ENCODE measurements around the gene PIEZO1. TPM values are rescaled to one million over a fixed set of nuclear protein-coding genes. Genes with fewer than 3 reads are reported as not detected.

Gene PIEZO1
- total RNA-seq, 1 donor from 2014 or later = 5.5 TPM

GRCh38 chr16:88818575-88818874, 33.5 kb upstream of the PIEZO1 start:
- no peaks in the 10 kb centered on the region for H3K4me1 ChIP-seq
- no peak for DNase-seq (ENCODE audit: low spot score)
- no peaks in the 10 kb centered on the region for H4K20me1 ChIP-seq (ENCODE audit: low read depth)
- no peaks in the 10 kb centered on the region for H3F3A ChIP-seq (ENCODE audit: low read depth)
- peaks cover 3% of the 10 kb centered on the region for H3K27me3 Mint-ChIP-seq (ENCODE audit: insufficient read depth, low read depth)
- H3K4me3 Mint-ChIP-seq = peak overlapping the region; percentile 22
- TF ChIP-seq EZH2phosphoT487 (IDR thresholded peaks at IDR 0.05) (no peak), EZH2 (IDR thresholded peaks at IDR 0.05) (no peak)
- TF ChIP-seq, protein P1, sequence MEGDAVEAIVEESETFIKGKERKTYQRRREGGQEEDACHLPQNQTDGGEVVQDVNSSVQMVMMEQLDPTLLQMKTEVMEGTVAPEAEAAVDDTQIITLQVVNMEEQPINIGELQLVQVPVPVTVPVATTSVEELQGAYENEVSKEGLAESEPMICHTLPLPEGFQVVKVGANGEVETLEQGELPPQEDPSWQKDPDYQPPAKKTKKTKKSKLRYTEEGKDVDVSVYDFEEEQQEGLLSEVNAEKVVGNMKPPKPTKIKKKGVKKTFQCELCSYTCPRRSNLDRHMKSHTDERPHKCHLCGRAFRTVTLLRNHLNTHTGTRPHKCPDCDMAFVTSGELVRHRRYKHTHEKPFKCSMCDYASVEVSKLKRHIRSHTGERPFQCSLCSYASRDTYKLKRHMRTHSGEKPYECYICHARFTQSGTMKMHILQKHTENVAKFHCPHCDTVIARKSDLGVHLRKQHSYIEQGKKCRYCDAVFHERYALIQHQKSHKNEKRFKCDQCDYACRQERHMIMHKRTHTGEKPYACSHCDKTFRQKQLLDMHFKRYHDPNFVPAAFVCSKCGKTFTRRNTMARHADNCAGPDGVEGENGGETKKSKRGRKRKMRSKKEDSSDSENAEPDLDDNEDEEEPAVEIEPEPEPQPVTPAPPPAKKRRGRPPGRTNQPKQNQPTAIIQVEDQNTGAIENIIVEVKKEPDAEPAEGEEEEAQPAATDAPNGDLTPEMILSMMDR (IDR thresholded peaks at IDR 0.05) = no peak
- H3K9me3 ChIP-seq (ENCODE audit: low read depth) = no peaks in the 10 kb centered on the region
- H3K27me3 ChIP-seq = no peaks in the 10 kb centered on the region
- H3K36me3 Mint-ChIP-seq = peaks cover 3% of the 10 kb centered on the region
- no peak overlapping the region for H3K4me2 ChIP-seq
- no peak overlapping the region for H3K4me3 ChIP-seq
- peaks cover 3% of the 10 kb centered on the region for H3K4me1 Mint-ChIP-seq
- no peak overlapping the region for H2AFZ ChIP-seq (replicated peaks)
- H3K36me3 ChIP-seq = no peaks in the 10 kb centered on the region
- H3K9ac ChIP-seq = no peak overlapping the region
- no peak overlapping the region for H3K27ac ChIP-seq
- no peaks in the 10 kb centered on the region for H3K9me3 Mint-ChIP-seq
- no peaks in the 10 kb centered on the region for H3K79me2 ChIP-seq (ENCODE audit: low read depth)
- H3K27ac Mint-ChIP-seq = no peak overlapping the region

DNA sequence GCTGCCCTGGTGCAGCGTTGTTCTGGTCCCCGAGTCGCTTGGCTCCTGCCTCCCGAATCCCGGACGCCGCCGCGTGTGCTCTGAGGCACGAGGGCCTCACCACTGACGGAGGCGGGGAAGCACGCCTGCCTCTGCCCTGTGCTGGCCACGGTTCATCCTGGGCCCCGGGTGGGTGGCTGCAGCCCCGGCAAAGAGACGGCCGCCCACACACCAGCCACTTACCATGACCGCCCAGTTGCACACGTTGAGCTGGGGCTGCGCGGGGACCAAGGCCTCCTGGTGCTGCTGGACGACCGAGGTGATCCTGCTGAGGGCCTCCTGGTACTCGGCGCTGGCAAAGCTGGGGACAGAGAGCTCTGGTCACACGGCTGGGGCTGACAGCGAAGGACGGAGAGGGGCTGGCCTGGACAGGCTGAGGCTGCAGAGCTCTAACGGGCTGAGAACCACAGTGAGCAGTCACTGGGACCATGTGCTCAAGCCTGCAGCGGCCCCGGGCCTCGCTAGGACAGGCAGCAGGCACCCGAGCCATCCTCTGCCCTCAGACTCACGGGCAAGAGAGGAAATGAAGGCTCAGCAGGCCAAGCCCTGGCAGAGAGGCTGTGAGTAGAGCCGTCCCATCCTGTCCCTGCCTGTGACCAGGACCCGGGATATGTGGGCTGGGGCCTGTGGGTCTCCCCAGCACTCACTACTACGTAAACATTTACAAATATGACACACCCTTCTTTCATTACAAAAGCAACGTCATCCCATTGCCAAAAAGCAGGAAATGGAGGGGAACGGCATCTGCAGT, 33.0 kb upstream of the PIEZO1 start:
- H3K4me3 Mint-ChIP-seq = no peak overlapping the region
- no peaks in the 10 kb centered on the region for H3K79me2 ChIP-seq (ENCODE audit: low read depth)
- no peaks in the 10 kb centered on the region for H4K20me1 ChIP-seq (ENCODE audit: low read depth)
- H3K27me3 ChIP-seq = no peaks in the 10 kb centered on the region
- H3F3A ChIP-seq (ENCODE audit: low read depth) = peaks cover 2% of the 10 kb centered on the region
- H3K27ac ChIP-seq = no peak overlapping the region
- TF ChIP-seq, protein P1 (IDR thresholded peaks at IDR 0.05) = no peak
- TF ChIP-seq EZH2 (IDR thresholded peaks at IDR 0.05) (no peak), EZH2phosphoT487 (IDR thresholded peaks at IDR 0.05) (no peak)
- no peak overlapping the region for H3K27ac Mint-ChIP-seq
- H3K36me3 Mint-ChIP-seq = peaks cover 3% of the 10 kb centered on the region
- no peak overlapping the region for H2AFZ ChIP-seq (replicated peaks)
- H3K4me2 ChIP-seq = no peak overlapping the region
- H3K36me3 ChIP-seq = no peaks in the 10 kb centered on the region
- no peaks in the 10 kb centered on the region for H3K9me3 Mint-ChIP-seq
- H3K4me1 Mint-ChIP-seq = peaks cover 3% of the 10 kb centered on the region
- H3K27me3 Mint-ChIP-seq (ENCODE audit: insufficient read depth, low read depth) = peaks cover 3% of the 10 kb centered on the region
- no peak overlapping the region for H3K4me3 ChIP-seq
- DNase-seq (ENCODE audit: low spot score) = no peak
- H3K9ac ChIP-seq = no peak overlapping the region
- no peaks in the 10 kb centered on the region for H3K9me3 ChIP-seq (ENCODE audit: low read depth)
- H3K4me1 ChIP-seq = no peaks in the 10 kb centered on the region

DNA sequence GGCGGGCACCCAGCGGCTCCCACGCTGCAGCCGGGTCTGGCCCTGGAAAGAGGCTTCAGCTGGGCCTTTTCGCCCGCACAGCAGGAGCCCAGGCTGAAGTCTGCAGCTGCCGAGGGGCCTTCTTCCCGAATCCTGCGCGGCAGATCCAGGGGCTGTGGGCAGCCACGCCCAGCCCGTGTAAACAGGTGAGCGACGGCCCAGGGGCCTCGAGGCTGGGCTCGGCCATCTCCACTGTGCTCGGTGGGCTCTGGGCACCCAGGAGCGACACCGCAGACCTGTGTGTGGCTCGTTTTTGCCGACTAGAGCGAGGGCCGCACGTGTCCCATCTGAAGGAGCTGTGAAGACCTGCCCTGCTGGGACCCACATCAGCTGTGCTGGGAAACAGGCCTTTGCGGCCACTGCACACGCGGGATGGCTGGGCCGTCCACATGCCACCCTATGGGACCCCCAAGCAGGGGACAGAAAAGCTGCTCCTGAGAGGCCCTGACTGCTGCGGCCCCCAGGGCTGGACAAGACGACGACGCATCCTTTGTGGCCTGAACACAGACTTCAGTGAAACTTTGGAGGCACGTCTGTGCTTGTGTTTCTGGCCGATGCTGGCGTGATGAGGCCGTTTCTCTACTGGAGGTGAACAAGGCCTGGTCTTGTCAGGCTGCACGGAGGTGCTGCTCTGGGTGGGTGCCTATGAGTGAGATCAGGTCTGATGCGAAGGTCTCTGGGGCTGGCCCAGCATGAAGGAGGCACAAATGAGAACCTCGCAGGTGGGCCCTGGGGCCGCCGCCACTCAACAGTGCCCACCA, 31.9 kb upstream of the PIEZO1 start:
- no peaks in the 10 kb centered on the region for H3K27me3 ChIP-seq
- H3K36me3 Mint-ChIP-seq = no peaks in the 10 kb centered on the region
- no peaks in the 10 kb centered on the region for H4K20me1 ChIP-seq (ENCODE audit: low read depth)
- H3K4me2 ChIP-seq = no peak overlapping the region
- H3K9me3 ChIP-seq (ENCODE audit: low read depth) = no peaks in the 10 kb centered on the region
- peaks cover 12% of the 10 kb centered on the region for H3F3A ChIP-seq (ENCODE audit: low read depth)
- peaks cover 3% of the 10 kb centered on the region for H3K27me3 Mint-ChIP-seq (ENCODE audit: insufficient read depth, low read depth)
- no peak overlapping the region for H2AFZ ChIP-seq (replicated peaks)
- no peak for DNase-seq (ENCODE audit: low spot score)
- H3K27ac Mint-ChIP-seq = no peak overlapping the region
- no peaks in the 10 kb centered on the region for H3K9me3 Mint-ChIP-seq
- H3K27ac ChIP-seq = no peak overlapping the region
- peaks cover 3% of the 10 kb centered on the region for H3K4me1 Mint-ChIP-seq
- H3K79me2 ChIP-seq (ENCODE audit: low read depth) = no peaks in the 10 kb centered on the region
- TF ChIP-seq EZH2 (IDR thresholded peaks at IDR 0.05) (no peak), EZH2phosphoT487 (IDR thresholded peaks at IDR 0.05) (no peak)
- TF ChIP-seq, protein P1 (IDR thresholded peaks at IDR 0.05) = no peak
- H3K36me3 ChIP-seq = no peaks in the 10 kb centered on the region
- H3K9ac ChIP-seq = peak overlapping the region; percentile 42
- H3K4me3 ChIP-seq = no peak overlapping the region
- H3K4me3 Mint-ChIP-seq = no peak overlapping the region
- no peaks in the 10 kb centered on the region for H3K4me1 ChIP-seq
